ENCODE data around the gene CDR2L.

The CDR2L gene

GRCh38 chr17:74987418-74987908 lies at the start of gene CDR2L:
Gene CDR2L, plus strand, starts transcription at chr17:74987632. Its CDS starts 412 bp downstream, at chr17:74988044.
- DNase-seq (ENCODE audit: low read depth in 2 of 2): peak; percentile 85 to 90

GRCh38 chr17:74938194-74938950 lies 49.1 kb upstream of the CDR2L start:
- DNase-seq (ENCODE audit: low read depth in 2 of 2): no peak

- no peak for DNase-seq (ENCODE audit: low read depth in 2 of 2)
These were observed 47.9 kb upstream of the CDR2L start for GRCh38 chr17:74939534-74939933.

- no peak for DNase-seq (ENCODE audit: low read depth in 2 of 2)
These were observed 46.2 kb upstream of the CDR2L start for GRCh38 chr17:74941128-74941725.

GRCh38 chr17:74943808-74944522 lies 43.5 kb upstream of the CDR2L start:
- no peak for DNase-seq (ENCODE audit: low read depth in 2 of 2)

GRCh38 chr17:74945543-74945942 lies 41.9 kb upstream of the CDR2L start:
- no peak for DNase-seq (ENCODE audit: low read depth in 2 of 2)

- no peak for DNase-seq (ENCODE audit: low read depth in 2 of 2)
These were observed 40.8 kb upstream of the CDR2L start for GRCh38 chr17:74946641-74947040.

- no peak for DNase-seq (ENCODE audit: low read depth in 2 of 2)
These were observed 40.2 kb upstream of the CDR2L start for GRCh38 chr17:74947041-74947754.

GRCh38 chr17:74949455-74950115 lies 37.8 kb upstream of the CDR2L start:
- DNase-seq (ENCODE audit: low read depth in 2 of 2): no peak

- DNase-seq (ENCODE audit: low read depth in 2 of 2): no peak
These were observed 37.2 kb upstream of the CDR2L start for GRCh38 chr17:74950207-74950606.

- DNase-seq (ENCODE audit: low read depth in 2 of 2): no peak
These were observed 36.4 kb upstream of the CDR2L start for GRCh38 chr17:74951065-74951464.

GRCh38 chr17:74951680-74952421 lies 35.6 kb upstream of the CDR2L start:
- DNase-seq (ENCODE audit: low read depth in 2 of 2): no peak

- no peak for DNase-seq (ENCODE audit: low read depth in 2 of 2)
These were observed 34.9 kb upstream of the CDR2L start for GRCh38 chr17:74952431-74953133.

GRCh38 chr17:74953134-74953687 lies 34.2 kb upstream of the CDR2L start:
- DNase-seq (ENCODE audit: low read depth in 2 of 2): no peak

GRCh38 chr17:74954115-74954514 lies 33.3 kb upstream of the CDR2L start:
- DNase-seq (ENCODE audit: low read depth in 2 of 2): no peak

GRCh38 chr17:74954665-74955421 lies 32.6 kb upstream of the CDR2L start:
- no peak for DNase-seq (ENCODE audit: low read depth in 2 of 2)

- DNase-seq (ENCODE audit: low read depth in 2 of 2): no peak
These were observed 31.3 kb upstream of the CDR2L start for GRCh38 chr17:74956093-74956492.

- DNase-seq (ENCODE audit: low read depth in 2 of 2): peak; percentile 72 to 82
These were observed 29.3 kb upstream of the CDR2L start for GRCh38 chr17:74957935-74958740.

Measured in activated CD4-positive, alpha-beta T cell treated with anti-CD3 and anti-CD28 coated beads for 24 hours (primary cell).